Neural progenitor cell (in vitro differentiated cells): Measurements from ENCODE around the gene XPNPEP2.

Experiments
- CTCF ChIP-seq: fragments of 200-600 bp; sonication (generic); IDR thresholded peaks from 2 replicates; pipeline ENCODE4 v1.5.1; 2017; ENCODE audit warnings: antibody characterized with exemption, mild to moderate bottlenecking
- EZH2 ChIP-seq: fragments of 200-600 bp; sonication (generic); IDR thresholded peaks from 2 replicates; pipeline ENCODE4 v1.6.1; 2017; ENCODE audit warnings: antibody characterized with exemption, mild to moderate bottlenecking, moderate library complexity
- EZH2phosphoT487 ChIP-seq: fragments of 200-600 bp; sonication (generic); IDR thresholded peaks from 2 replicates; pipeline ENCODE4 v1.6.1; 2017; ENCODE audit warnings: antibody characterized with exemption

DNA sequence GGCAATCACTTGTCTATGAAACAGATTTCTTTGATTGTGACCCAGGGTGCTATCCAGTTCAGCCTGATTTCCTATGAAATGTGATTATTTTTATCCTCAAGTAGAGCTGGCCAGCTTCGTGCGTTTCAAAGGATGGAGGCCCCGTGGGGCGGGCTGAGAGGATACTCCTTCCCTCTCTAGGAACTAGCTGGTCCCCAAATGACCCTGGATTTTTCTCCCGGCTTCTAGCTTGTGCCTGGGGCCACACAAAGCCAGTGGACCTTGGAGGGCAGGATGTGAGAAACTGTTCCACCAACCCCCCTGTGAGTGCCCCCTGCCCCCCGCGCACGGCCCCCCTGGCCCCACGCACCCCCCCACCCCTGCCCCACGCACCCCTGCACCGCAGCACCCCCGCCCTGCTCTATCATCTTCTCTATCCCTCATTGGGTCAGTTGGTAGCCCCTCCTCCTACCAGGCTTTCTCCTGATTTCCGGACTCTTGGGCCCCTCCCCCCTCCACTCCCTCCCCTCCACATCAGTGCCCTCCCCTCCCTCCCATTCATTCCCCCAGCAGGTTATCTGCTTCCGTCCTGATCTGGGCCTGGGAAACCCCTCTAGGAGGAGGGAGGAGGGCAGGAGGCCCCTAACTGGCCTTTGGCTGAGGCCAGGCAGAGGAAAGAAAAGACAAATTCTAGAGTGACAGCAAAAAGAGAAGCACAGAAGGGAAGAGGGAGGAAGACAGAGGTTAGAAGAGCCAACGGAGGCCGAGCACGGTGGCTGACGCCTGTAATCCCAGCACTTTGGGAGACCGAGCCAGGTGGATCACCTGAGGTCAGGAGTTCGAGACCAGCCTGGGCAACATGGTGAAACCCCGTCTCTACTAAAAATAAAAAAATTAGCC lies 3.3 kb downstream of the XPNPEP2 start:
- no peak for TF ChIP-seq EZH2phosphoT487
- TF ChIP-seq CTCF: no peak
- no peak for TF ChIP-seq EZH2
